WTC11 (cell line): ENCODE results near the gene SERPINB8. TPM values are rescaled to one million over a fixed set of nuclear protein-coding genes. Genes with fewer than 3 reads are reported as not detected.

ENCODE experiments used
- ATAC-seq: fragments of 200-7000 bp; cut with Tn5 transposase; 2 replicates; pipeline ENCODE4 v1.10.0; 2021; ENCODE audit warnings: mild to moderate bottlenecking, moderate library complexity
- CTCF ChIA-PET: fragments of 300-600 bp; sonication (Branson Sonifier 250); formaldehyde crosslinking; loops from one replicate; lab custom pipeline; 2021; ENCODE audit warnings: antibody characterized with exemption; lab: Charles Lee
- POLR2A ChIA-PET: fragments of 350-600 bp; sonication (Branson Sonifier 250); formaldehyde crosslinking; loops from one replicate; lab custom pipeline; 2021; ENCODE audit warnings: antibody characterized with exemption; lab: Charles Lee
- DNase-seq: peaks from one replicate; pipeline ENCODE4 v3.0.0; 2021; ENCODE audit warnings: low spot score
- H3K27ac Mint-ChIP-seq: 2 replicates; pipeline ENCODE4 v1.8.0; 2021; ENCODE audit warnings: mixed read lengths
- H3K27me3 Mint-ChIP-seq: 2 replicates; pipeline ENCODE4 v1.8.0; 2021; ENCODE audit warnings: low read depth, mild to moderate bottlenecking, moderate library complexity, mixed read lengths
- H3K36me3 Mint-ChIP-seq: 2 replicates; pipeline ENCODE4 v1.8.0; 2021; ENCODE audit warnings: mixed read lengths
- H3K4me1 Mint-ChIP-seq: 2 replicates; pipeline ENCODE4 v1.8.0; 2022; ENCODE audit warnings: mixed read lengths
- H3K4me3 Mint-ChIP-seq: 2 replicates; pipeline ENCODE4 v1.8.0; 2021; ENCODE audit warnings: mild to moderate bottlenecking, moderate library complexity, mixed read lengths
- H3K9me3 Mint-ChIP-seq: 2 replicates; pipeline ENCODE4 v1.8.0; 2021; ENCODE audit warnings: mixed read lengths
- ELF4 ChIP-seq: sonication (generic); formaldehyde crosslinking; IDR thresholded peaks from 2 replicates; pipeline ENCODE4 v1.8.1; 2022; ENCODE audit warnings: low read depth, mild to moderate bottlenecking, moderate library complexity, missing genetic modification reagents
- FOXJ3 ChIP-seq: sonication (generic); formaldehyde crosslinking; IDR thresholded peaks from 2 replicates; pipeline ENCODE4 v1.9.0; 2021; ENCODE audit warnings: missing genetic modification reagents, mild to moderate bottlenecking, borderline replicate concordance
- FOXK1 ChIP-seq: sonication (generic); formaldehyde crosslinking; IDR thresholded peaks from 2 replicates; pipeline ENCODE4 v1.8.0; 2022; ENCODE audit warnings: mild to moderate bottlenecking, moderate library complexity, missing genetic modification reagents
- GABPB1 ChIP-seq: sonication (generic); formaldehyde crosslinking; IDR thresholded peaks from 2 replicates; pipeline ENCODE4 v1.8.1; 2023; ENCODE audit warnings: mild to moderate bottlenecking, missing genetic modification reagents
- HMGA2 ChIP-seq: fragments of 250-450 bp; sonication (Bioruptor Pico); IDR thresholded peaks from 2 replicates; pipeline ENCODE4 v1.4.0; 2021; ENCODE audit warnings: mild to moderate bottlenecking, moderate library complexity
- IRF2 ChIP-seq: sonication (generic); formaldehyde crosslinking; IDR thresholded peaks from 2 replicates; pipeline ENCODE4 v1.8.0; 2022; ENCODE audit warnings: low read depth, missing genetic modification reagents, borderline replicate concordance
- JAZF1 ChIP-seq: fragments of 250-450 bp; sonication (Bioruptor Pico); IDR thresholded peaks from 2 replicates; pipeline ENCODE4 v1.9.0; 2021; ENCODE audit warnings: moderate library complexity, mild to moderate bottlenecking, inconsistent platforms
- NFYB ChIP-seq: sonication (generic); formaldehyde crosslinking; conservative IDR thresholded peaks from 2 replicates; pipeline ENCODE4 v1.8.0; 2022; ENCODE audit warnings: low read depth, missing genetic modification reagents
- OVOL2 ChIP-seq: fragments of 250-450 bp; sonication (Bioruptor Pico); IDR thresholded peaks from 2 replicates; pipeline ENCODE4 v1.9.0; 2021; ENCODE audit warnings: mild to moderate bottlenecking, borderline replicate concordance
- RORB ChIP-seq: fragments of 250-450 bp; sonication (Bioruptor Pico); IDR thresholded peaks from 2 replicates; pipeline ENCODE4 v1.9.0; 2021; ENCODE audit warnings: mild to moderate bottlenecking
- SOX15 ChIP-seq: fragments of 250-450 bp; sonication (Bioruptor Pico); IDR thresholded peaks from 2 replicates; pipeline ENCODE4 v1.9.0; 2021; ENCODE audit warnings: mild to moderate bottlenecking
- SP1 ChIP-seq: sonication (generic); formaldehyde crosslinking; conservative IDR thresholded peaks from 2 replicates; pipeline ENCODE4 v1.8.1; 2022; ENCODE audit warnings: missing genetic modification reagents
- TCF7 ChIP-seq: sonication (generic); formaldehyde crosslinking; IDR thresholded peaks from 2 replicates; pipeline ENCODE4 v1.8.0; 2022; ENCODE audit warnings: mild to moderate bottlenecking, low read depth, missing genetic modification reagents, moderate library complexity
- TEAD1 ChIP-seq: sonication (generic); formaldehyde crosslinking; IDR thresholded peaks from 2 replicates; pipeline ENCODE4 v1.8.0; 2022; ENCODE audit warnings: mild to moderate bottlenecking, missing genetic modification reagents
- ZNF219 ChIP-seq: sonication (generic); formaldehyde crosslinking; IDR thresholded peaks from 2 replicates; pipeline ENCODE4 v1.8.0; 2023; ENCODE audit warnings: missing genetic modification reagents, mild to moderate bottlenecking, borderline replicate concordance
- ZNF423 ChIP-seq: fragments of 250-450 bp; sonication (Bioruptor Pico); IDR thresholded peaks from 2 replicates; pipeline ENCODE4 v2.1.2; 2022; ENCODE audit warnings: mild to moderate bottlenecking, moderate library complexity
- total RNA-seq: library from RNA; stranded (reverse); gene quantifications from 3 replicates; pipeline ENCODE4 v1.2.3, GENCODE V29; 2021
- TF ChIP-seq, protein P1 (sequence below): sonication (generic); formaldehyde crosslinking; IDR thresholded peaks from 2 replicates; pipeline ENCODE4 v1.8.1; 2022; ENCODE audit warnings: mild to moderate bottlenecking, moderate library complexity, missing genetic modification reagents
- TF ChIP-seq, protein P2 (sequence below): sonication (generic); formaldehyde crosslinking; IDR thresholded peaks from 2 replicates; pipeline ENCODE4 v1.8.0; 2022; ENCODE audit warnings: mild to moderate bottlenecking, missing genetic modification reagents
- TF ChIP-seq, protein P3 (sequence below): sonication (generic); formaldehyde crosslinking; IDR thresholded peaks from 2 replicates; pipeline ENCODE4 v1.8.1; 2022; ENCODE audit warnings: low read depth, mild to moderate bottlenecking, moderate library complexity, missing genetic modification reagents, borderline replicate concordance
- TF ChIP-seq, protein P4 (sequence below): sonication (generic); formaldehyde crosslinking; IDR thresholded peaks from 2 replicates; pipeline ENCODE4 v1.8.0; 2022; ENCODE audit warnings: missing genetic modification reagents
- TF ChIP-seq, protein P5 (sequence below): sonication (generic); formaldehyde crosslinking; IDR thresholded peaks from 2 replicates; pipeline ENCODE4 v1.8.1; 2022; ENCODE audit warnings: low read depth, missing genetic modification reagents, borderline replicate concordance
- TF ChIP-seq, protein P6 (sequence below): fragments of 200-600 bp; IDR thresholded peaks from 2 replicates; pipeline ENCODE4 v1.8.0; 2022; ENCODE audit warnings: antibody characterized with exemption
- TF ChIP-seq, protein P7 (sequence below): fragments of 250-450 bp; sonication (Bioruptor Pico); IDR thresholded peaks from 2 replicates; pipeline ENCODE4 v1.9.0; 2021; ENCODE audit warnings: mild to moderate bottlenecking

The SERPINB8 gene
- total RNA-seq, 1 experiment from 2014 or later: 0.46 TPM

DNA sequence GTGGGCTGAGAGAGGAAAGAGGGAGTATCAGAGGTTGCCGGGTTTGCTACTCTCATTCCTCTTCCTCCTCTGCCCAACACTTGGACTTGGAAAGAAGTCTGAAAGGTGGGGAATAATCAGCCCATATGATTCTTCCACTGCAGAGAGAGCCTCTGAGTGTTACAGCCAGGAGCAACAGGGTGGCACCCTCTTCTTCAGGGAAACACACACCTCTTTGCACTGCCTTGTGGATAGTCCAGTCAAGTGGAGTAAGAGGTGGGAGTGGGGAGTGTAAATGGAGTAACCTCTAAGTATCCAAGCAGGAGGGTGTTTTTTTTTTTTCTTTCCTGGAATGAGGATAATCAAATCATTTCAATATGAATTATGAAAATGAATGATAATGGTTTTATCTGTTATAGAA, 9.0 kb upstream of the SERPINB8 start:
- POLR2A ChIA-PET: no interaction called here
- ATAC-seq (no peak), DNase-seq (no peak)
- H3K27ac Mint-ChIP-seq: no peak overlapping the region
- no peaks in the 10 kb centered on the region for H3K9me3 Mint-ChIP-seq
- H3K36me3 Mint-ChIP-seq: no peaks in the 10 kb centered on the region
- peaks cover 3% of the 10 kb centered on the region; the same call in 1 of the 2 replicates for H3K27me3 Mint-ChIP-seq
- CTCF ChIA-PET: interaction anchor here (0.9 to 1.6 kb wide), 2 partner anchors 9 to 33 kb away, joined by 3 read pairs; no protein-coding TSS in a partner anchor
- no peaks in the 10 kb centered on the region for H3K4me1 Mint-ChIP-seq
- TF ChIP-seq ELF4 (no peak), RORB (CRISPR knock-in tag) (no peak), SOX15 (CRISPR knock-in tag) (no peak), ZNF219 (CRISPR knock-in tag) (no peak), FOXJ3 (CRISPR knock-in tag) (no peak), FOXK1 (CRISPR knock-in tag) (no peak), NFYB (CRISPR knock-in tag) (no peak), OVOL2 (CRISPR knock-in tag) (no peak), GABPB1 (no peak), TEAD1 (no peak), ZNF423 (no peak), JAZF1 (CRISPR knock-in tag) (no peak), SP1 (CRISPR knock-in tag) (no peak), TCF7 (no peak)
- TF ChIP-seq, protein P1, sequence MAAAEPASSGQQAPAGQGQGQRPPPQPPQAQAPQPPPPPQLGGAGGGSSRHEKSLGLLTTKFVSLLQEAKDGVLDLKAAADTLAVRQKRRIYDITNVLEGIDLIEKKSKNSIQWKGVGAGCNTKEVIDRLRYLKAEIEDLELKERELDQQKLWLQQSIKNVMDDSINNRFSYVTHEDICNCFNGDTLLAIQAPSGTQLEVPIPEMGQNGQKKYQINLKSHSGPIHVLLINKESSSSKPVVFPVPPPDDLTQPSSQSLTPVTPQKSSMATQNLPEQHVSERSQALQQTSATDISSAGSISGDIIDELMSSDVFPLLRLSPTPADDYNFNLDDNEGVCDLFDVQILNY (CRISPR knock-in tag): no peak
- TF ChIP-seq, protein P2, sequence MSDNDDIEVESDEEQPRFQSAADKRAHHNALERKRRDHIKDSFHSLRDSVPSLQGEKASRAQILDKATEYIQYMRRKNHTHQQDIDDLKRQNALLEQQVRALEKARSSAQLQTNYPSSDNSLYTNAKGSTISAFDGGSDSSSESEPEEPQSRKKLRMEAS (CRISPR knock-in tag): no peak
- TF ChIP-seq, protein P3, sequence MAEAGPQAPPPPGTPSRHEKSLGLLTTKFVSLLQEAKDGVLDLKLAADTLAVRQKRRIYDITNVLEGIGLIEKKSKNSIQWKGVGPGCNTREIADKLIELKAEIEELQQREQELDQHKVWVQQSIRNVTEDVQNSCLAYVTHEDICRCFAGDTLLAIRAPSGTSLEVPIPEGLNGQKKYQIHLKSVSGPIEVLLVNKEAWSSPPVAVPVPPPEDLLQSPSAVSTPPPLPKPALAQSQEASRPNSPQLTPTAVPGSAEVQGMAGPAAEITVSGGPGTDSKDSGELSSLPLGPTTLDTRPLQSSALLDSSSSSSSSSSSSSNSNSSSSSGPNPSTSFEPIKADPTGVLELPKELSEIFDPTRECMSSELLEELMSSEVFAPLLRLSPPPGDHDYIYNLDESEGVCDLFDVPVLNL (CRISPR knock-in tag): no peak
- TF ChIP-seq, protein P4, sequence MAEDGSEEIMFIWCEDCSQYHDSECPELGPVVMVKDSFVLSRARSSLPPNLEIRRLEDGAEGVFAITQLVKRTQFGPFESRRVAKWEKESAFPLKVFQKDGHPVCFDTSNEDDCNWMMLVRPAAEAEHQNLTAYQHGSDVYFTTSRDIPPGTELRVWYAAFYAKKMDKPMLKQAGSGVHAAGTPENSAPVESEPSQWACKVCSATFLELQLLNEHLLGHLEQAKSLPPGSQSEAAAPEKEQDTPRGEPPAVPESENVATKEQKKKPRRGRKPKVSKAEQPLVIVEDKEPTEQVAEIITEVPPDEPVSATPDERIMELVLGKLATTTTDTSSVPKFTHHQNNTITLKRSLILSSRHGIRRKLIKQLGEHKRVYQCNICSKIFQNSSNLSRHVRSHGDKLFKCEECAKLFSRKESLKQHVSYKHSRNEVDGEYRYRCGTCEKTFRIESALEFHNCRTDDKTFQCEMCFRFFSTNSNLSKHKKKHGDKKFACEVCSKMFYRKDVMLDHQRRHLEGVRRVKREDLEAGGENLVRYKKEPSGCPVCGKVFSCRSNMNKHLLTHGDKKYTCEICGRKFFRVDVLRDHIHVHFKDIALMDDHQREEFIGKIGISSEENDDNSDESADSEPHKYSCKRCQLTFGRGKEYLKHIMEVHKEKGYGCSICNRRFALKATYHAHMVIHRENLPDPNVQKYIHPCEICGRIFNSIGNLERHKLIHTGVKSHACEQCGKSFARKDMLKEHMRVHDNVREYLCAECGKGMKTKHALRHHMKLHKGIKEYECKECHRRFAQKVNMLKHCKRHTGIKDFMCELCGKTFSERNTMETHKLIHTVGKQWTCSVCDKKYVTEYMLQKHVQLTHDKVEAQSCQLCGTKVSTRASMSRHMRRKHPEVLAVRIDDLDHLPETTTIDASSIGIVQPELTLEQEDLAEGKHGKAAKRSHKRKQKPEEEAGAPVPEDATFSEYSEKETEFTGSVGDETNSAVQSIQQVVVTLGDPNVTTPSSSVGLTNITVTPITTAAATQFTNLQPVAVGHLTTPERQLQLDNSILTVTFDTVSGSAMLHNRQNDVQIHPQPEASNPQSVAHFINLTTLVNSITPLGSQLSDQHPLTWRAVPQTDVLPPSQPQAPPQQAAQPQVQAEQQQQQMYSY: no peak
- TF ChIP-seq, protein P5, sequence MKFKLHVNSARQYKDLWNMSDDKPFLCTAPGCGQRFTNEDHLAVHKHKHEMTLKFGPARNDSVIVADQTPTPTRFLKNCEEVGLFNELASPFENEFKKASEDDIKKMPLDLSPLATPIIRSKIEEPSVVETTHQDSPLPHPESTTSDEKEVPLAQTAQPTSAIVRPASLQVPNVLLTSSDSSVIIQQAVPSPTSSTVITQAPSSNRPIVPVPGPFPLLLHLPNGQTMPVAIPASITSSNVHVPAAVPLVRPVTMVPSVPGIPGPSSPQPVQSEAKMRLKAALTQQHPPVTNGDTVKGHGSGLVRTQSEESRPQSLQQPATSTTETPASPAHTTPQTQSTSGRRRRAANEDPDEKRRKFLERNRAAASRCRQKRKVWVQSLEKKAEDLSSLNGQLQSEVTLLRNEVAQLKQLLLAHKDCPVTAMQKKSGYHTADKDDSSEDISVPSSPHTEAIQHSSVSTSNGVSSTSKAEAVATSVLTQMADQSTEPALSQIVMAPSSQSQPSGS: no peak
- no peak overlapping the region for H3K4me3 Mint-ChIP-seq

DNA sequence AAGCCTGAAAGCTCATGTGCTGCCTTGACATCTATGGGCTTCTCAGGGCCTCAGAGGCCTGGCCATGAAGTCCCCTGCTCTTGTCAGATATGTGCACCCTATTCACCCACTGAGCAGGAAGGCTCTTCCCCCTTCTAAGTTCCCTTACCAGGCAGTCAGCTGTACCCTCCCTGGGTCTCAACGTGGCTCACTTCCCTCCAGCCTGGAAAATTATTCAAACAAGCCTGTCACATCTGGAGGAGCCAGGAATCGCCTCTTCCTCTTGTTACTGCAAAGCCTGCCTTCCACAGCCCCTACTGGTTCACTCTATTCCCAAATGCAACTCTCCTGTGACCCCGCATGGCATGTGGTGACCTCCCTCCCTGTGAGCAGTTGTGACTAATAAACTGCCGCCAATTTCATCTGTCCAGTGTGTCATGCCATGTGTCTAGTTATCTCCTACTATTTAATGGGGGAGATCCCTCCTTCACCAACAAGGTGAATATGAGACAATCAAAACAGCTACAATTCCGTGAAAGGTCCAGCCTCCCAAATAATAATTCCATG, 8.4 kb upstream of the SERPINB8 start:
- Mint-ChIP-seq H3K36me3 (no peaks in the 10 kb centered on the region), H3K4me3 (no peak overlapping the region), H3K4me1 (no peaks in the 10 kb centered on the region), H3K27ac (no peak overlapping the region), H3K27me3 (peaks cover 4% of the 10 kb centered on the region; the same call in 1 of the 2 replicates), H3K9me3 (no peaks in the 10 kb centered on the region)
- ChIA-PET CTCF (interaction anchor here (1.6 kb wide), 1 partner anchor 9 kb away, joined by 3 read pairs; no protein-coding TSS in a partner anchor), POLR2A (no interaction called here)
- DNase-seq (no peak), ATAC-seq (no peak)
- TF ChIP-seq, protein P6, sequence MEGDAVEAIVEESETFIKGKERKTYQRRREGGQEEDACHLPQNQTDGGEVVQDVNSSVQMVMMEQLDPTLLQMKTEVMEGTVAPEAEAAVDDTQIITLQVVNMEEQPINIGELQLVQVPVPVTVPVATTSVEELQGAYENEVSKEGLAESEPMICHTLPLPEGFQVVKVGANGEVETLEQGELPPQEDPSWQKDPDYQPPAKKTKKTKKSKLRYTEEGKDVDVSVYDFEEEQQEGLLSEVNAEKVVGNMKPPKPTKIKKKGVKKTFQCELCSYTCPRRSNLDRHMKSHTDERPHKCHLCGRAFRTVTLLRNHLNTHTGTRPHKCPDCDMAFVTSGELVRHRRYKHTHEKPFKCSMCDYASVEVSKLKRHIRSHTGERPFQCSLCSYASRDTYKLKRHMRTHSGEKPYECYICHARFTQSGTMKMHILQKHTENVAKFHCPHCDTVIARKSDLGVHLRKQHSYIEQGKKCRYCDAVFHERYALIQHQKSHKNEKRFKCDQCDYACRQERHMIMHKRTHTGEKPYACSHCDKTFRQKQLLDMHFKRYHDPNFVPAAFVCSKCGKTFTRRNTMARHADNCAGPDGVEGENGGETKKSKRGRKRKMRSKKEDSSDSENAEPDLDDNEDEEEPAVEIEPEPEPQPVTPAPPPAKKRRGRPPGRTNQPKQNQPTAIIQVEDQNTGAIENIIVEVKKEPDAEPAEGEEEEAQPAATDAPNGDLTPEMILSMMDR: no peak
- TF ChIP-seq, protein P7, sequence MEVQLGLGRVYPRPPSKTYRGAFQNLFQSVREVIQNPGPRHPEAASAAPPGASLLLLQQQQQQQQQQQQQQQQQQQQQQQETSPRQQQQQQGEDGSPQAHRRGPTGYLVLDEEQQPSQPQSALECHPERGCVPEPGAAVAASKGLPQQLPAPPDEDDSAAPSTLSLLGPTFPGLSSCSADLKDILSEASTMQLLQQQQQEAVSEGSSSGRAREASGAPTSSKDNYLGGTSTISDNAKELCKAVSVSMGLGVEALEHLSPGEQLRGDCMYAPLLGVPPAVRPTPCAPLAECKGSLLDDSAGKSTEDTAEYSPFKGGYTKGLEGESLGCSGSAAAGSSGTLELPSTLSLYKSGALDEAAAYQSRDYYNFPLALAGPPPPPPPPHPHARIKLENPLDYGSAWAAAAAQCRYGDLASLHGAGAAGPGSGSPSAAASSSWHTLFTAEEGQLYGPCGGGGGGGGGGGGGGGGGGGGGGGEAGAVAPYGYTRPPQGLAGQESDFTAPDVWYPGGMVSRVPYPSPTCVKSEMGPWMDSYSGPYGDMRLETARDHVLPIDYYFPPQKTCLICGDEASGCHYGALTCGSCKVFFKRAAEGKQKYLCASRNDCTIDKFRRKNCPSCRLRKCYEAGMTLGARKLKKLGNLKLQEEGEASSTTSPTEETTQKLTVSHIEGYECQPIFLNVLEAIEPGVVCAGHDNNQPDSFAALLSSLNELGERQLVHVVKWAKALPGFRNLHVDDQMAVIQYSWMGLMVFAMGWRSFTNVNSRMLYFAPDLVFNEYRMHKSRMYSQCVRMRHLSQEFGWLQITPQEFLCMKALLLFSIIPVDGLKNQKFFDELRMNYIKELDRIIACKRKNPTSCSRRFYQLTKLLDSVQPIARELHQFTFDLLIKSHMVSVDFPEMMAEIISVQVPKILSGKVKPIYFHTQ (CRISPR knock-in tag): no peak
- no peak for TF ChIP-seq IRF2 (CRISPR knock-in tag)
- TF ChIP-seq HMGA2: no peak
- TF ChIP-seq JAZF1 (CRISPR knock-in tag): no peak
